AG04450 (cell line): ENCODE data around the gene CHCHD6. TPM values are rescaled to one million over a fixed set of nuclear protein-coding genes. Genes with fewer than 3 reads are reported as not detected.

ENCODE experiments used
- CTCF ChIA-PET: fragments of 300-600, 350-600 bp; formaldehyde crosslinking; extraction: SDS; loops from one replicate; lab custom pipeline; 2022; ENCODE audit warnings: antibody characterized with exemption, inconsistent platforms; lab: Charles Lee
- POLR2A ChIA-PET: fragments of 350-600 bp; formaldehyde crosslinking; extraction: SDS; loops from one replicate; lab custom pipeline; 2021; ENCODE audit warnings: antibody characterized with exemption, inconsistent platforms; lab: Yijun Ruan, JAX
- DNase-seq: peaks from one replicate; pipeline ENCODE4 v3.0.0-alpha.2; 2011; ENCODE audit warnings: low read depth, low spot score
- H3K27ac ChIP-seq: one replicate; pipeline ENCODE4 v1.5.1; 2012; ENCODE audit warnings: low read depth, low read length, control low read depth
- H3K27me3 ChIP-seq: one replicate; pipeline ENCODE4 v1.6.0; 2012; ENCODE audit warnings: low read length; ENCODE audit not compliant: control insufficient read depth, insufficient read depth
- H3K4me3 ChIP-seq: 2 replicates; pipeline ENCODE4 v1.5.1; 2011; ENCODE audit warnings: mild to moderate bottlenecking, low read depth, low read length, control low read depth
- H3K9me3 ChIP-seq: 2 replicates; pipeline ENCODE4 v1.5.1; 2012; ENCODE audit warnings: low read length; ENCODE audit not compliant: control insufficient read depth, insufficient read depth
- CTCF ChIP-seq: IDR thresholded peaks from 2 replicates; pipeline ENCODE4 v1.5.1; 2011; ENCODE audit warnings: low read depth, low read length, control low read depth, inconsistent platforms
- polyA plus RNA-seq: library from polyadenylated mRNA; depleted of rRNA; stranded (reverse); fragments of >200 nt; gene quantifications from 2 replicates; pipeline ENCODE4 v1.2.3, GENCODE V29; 2011

The CHCHD6 gene
- polyA plus RNA-seq, 1 experiment: 14.0 TPM

- H3K27ac ChIP-seq: no peak overlapping the region
Measured at GRCh38 chr3:126714276-126714900, 10.3 kb downstream of the CHCHD6 start.

DNA sequence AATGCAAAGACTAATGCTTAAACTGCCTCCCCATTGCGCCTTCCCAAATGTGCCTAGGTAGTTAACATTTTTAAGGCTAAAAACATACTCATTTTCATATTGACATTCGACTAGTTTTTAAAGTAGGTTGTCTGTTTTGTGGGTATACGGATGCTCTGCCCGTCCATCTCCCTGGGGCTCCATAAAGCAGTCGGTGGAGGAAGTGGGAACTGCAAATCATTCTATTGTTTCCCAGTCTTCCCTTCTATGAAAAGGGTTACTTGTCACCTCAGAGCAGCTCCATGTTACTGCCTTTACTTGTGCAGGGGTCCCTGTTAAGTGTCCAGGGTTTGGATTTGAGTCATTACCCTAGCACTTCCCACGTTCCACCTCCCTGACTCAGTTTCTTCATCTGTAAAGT, 10.9 kb downstream of the CHCHD6 start:
- no peaks in the 10 kb centered on the region for H3K9me3 ChIP-seq
- ChIA-PET CTCF (interaction anchor here (1.4 kb wide), 1 partner anchor 37 kb away, joined by 5 read pairs; no protein-coding TSS in a partner anchor), POLR2A (no interaction called here)
- no peak overlapping the region for H3K4me3 ChIP-seq
- no peak overlapping the region for H3K27ac ChIP-seq
- no peaks in the 10 kb centered on the region for H3K27me3 ChIP-seq
- no peak for TF ChIP-seq CTCF
- no peak for DNase-seq

More at GRCh38 chr3:126714276-126714900, 10.3 kb downstream of the CHCHD6 start:
- H3K27me3 ChIP-seq: no peaks in the 10 kb centered on the region
- no peaks in the 10 kb centered on the region for H3K9me3 ChIP-seq
- TF ChIP-seq CTCF: no peak
- no peak for DNase-seq
- no peak overlapping the region for H3K4me3 ChIP-seq
- POLR2A ChIA-PET: no interaction called here
- CTCF ChIA-PET: interaction anchor here (0.6 kb wide), 2 partner anchors 31 to 41 kb away, joined by 3 to 4 read pairs; no protein-coding TSS in a partner anchor

GRCh38 chr3:126715432-126715831, 11.4 kb downstream of the CHCHD6 start:
- no peak for DNase-seq
- no peak overlapping the region for H3K27ac ChIP-seq
- H3K9me3 ChIP-seq: no peaks in the 10 kb centered on the region
- H3K4me3 ChIP-seq: no peak overlapping the region
- no peaks in the 10 kb centered on the region for H3K27me3 ChIP-seq
- CTCF ChIA-PET: interaction anchor here (0.6 to 1.4 kb wide), 2 partner anchors 37 to 92 kb away, joined by 3 to 5 read pairs; no protein-coding TSS in a partner anchor
- no peak for TF ChIP-seq CTCF
- POLR2A ChIA-PET: no interaction called here

DNA sequence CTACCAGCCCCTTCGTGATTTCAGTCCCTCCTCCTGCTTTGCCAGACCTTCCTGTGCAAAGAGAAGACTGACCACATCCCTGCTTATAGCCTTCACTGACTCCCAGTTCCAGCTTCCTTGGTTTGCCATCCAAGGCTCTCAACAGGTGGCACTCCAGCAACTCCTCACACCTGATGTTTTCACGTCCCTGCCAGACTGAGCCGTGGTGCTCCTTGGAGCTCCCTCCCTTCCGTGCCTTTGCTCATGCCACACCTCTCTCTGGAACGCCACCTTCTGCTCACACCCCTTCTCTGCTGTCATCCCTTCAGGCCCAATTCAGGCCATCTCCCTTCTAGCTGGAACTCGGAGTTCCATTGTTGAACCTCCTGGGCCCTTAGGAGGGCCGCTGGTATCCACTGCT, 12.0 kb downstream of the CHCHD6 start:
- ChIA-PET CTCF (interaction anchor here (1.4 kb wide), 1 partner anchor 36 kb away, joined by 5 read pairs; no protein-coding TSS in a partner anchor), POLR2A (no interaction called here)
- Histone ChIP-seq H3K27ac (no peak overlapping the region), H3K9me3 (no peaks in the 10 kb centered on the region), H3K4me3 (no peak overlapping the region), H3K27me3 (no peaks in the 10 kb centered on the region)
- DNase-seq: no peak
- no peak for TF ChIP-seq CTCF
